ENCODE data around the gene SNW1. TPM values are rescaled to one million over a fixed set of nuclear protein-coding genes. Genes with fewer than 3 reads are reported as not detected.

SNW1 gene
- total and polyA plus RNA-seq, 2 of the 4 experiments (the other 2 are of a cell fraction), result 28.2 to 30.6 TPM

- peak within 1 kb of the TSS; percentile 46 for H3K27ac ChIP-seq (ENCODE audit: insufficient read depth, low read length)
- no peaks in the 10 kb centered on the region for H3K9me3 ChIP-seq (ENCODE audit: control insufficient read depth, insufficient read depth, low read length)
- H2BK15ac ChIP-seq (ENCODE audit: low read depth, low read length), result no peak within 1 kb of the TSS; the same call in 2 of the 3 replicates
- peak within 1 kb of the TSS; percentile 82; the same call in 1 of the 2 replicates for H3K23ac ChIP-seq (ENCODE audit: low read depth, low read length)
- H3K56ac ChIP-seq (ENCODE audit: extremely low read depth, insufficient read depth, low read length), result peak within 1 kb of the TSS; percentile 61
- peak within 1 kb of the TSS; percentile 61 for H3K4me3 ChIP-seq (ENCODE audit: insufficient read depth, low read depth, low read length)
- H3K4ac ChIP-seq (ENCODE audit: low read depth, low read length), result peak within 1 kb of the TSS; percentile 86
- 3% methylated on average over 36 of the region's 66 CpGs; no CpG with 5 or more reads in 1 of the 2 experiments for WGBS, 2 experiments (ENCODE audit: extremely low coverage in 2 of 2, insufficient read length in 1 of 2)
- CTCF ChIA-PET, result interaction anchor here (0.6 to 1.2 kb wide), 3 partner anchors 16 to 39 kb away, joined by 4 to 7 read pairs (median 5); partner anchors contain the start of gene SNW1
- no peaks in the 10 kb centered on the region for H3K36me3 ChIP-seq (ENCODE audit: control insufficient read depth, insufficient read depth, low read length)
- peak within 1 kb of the TSS; percentile 68 for H2BK120ac ChIP-seq (ENCODE audit: low read depth, low read length)
- H4K5ac ChIP-seq (ENCODE audit: low read depth, low read length), result peak within 1 kb of the TSS; percentile 93
- H2BK5ac ChIP-seq (ENCODE audit: low read depth, low read length, poor library complexity, severe bottlenecking), result peak within 1 kb of the TSS; percentile 58
- H3K18ac ChIP-seq (ENCODE audit: low read depth, low read length), result no peak within 1 kb of the TSS
- H3K4me1 ChIP-seq (ENCODE audit: control insufficient read depth, insufficient read depth, low read length), result peaks cover 3% of the 10 kb centered on the region
- in situ Hi-C loops (cut with MboI; ENCODE audit: low sequenced_read_pairs), result no loop called here
- H3K79me1 ChIP-seq (ENCODE audit: low read depth in 1 of 2, low read length in 2 of 2), result peaks cover 0 to 4% of the 10 kb centered on the region in 2 experiments; a peak in 3 of 4 replicates
- no TSS peak for BruUV-seq (replicated peaks)
- ATAC-seq (ENCODE audit: low read depth), result peak; percentile 88
- peak within 1 kb of the TSS; percentile 98 for H4K8ac ChIP-seq (ENCODE audit: low read depth in 2 of 2, low read length in 2 of 2)
- dilution Hi-C loops (cut with HindIII; ENCODE audit: low sequenced_read_pairs, unreplicated experiment), result no loop called here
- H2BK20ac ChIP-seq (ENCODE audit: low read depth, low read length), result no peak within 1 kb of the TSS
- H2AK9ac ChIP-seq (replicated peaks; ENCODE audit: low read depth, low read length, poor library complexity), result peak within 1 kb of the TSS; percentile 93
- H2AFZ ChIP-seq (replicated peaks; ENCODE audit: low read length, poor library complexity), result peak within 1 kb of the TSS; percentile 99
- no peaks in the 10 kb centered on the region for H4K20me1 ChIP-seq (ENCODE audit: insufficient read depth, low read length)
- peak within 1 kb of the TSS; percentile 89 for H3K9ac ChIP-seq (ENCODE audit: low read depth, low read length)
- H4K91ac ChIP-seq (ENCODE audit: insufficient read depth, low read depth, low read length), result peak within 1 kb of the TSS; percentile 74
- POLR2A ChIA-PET (ENCODE audit: unreplicated experiment), result interaction anchor here (0.6 kb wide), 1 partner anchor 24 kb away, joined by 3 read pairs; no protein-coding TSS in a partner anchor
- H3K14ac ChIP-seq (replicated peaks; ENCODE audit: low read depth, low read length), result peak within 1 kb of the TSS; percentile 81
- H3K9me1 ChIP-seq (ENCODE audit: insufficient read depth, low read length), result no peaks in the 10 kb centered on the region
- DNase-seq, result peak; percentile 68
- H3K4me2 ChIP-seq (ENCODE audit: low read depth, low read length), result peak within 1 kb of the TSS; percentile 94
- H3K27me3 ChIP-seq (ENCODE audit: control insufficient read depth, insufficient read depth, low read length), result no peaks in the 10 kb centered on the region
- intact Hi-C loops (cut with micrococcal nuclease), result loop anchor here (1.0 to 5.0 kb wide), 2 partner anchors 39 to 343 kb away; partner anchors contain the start of genes AHSA1, SNW1 and VIPAS39
- no peak within 1 kb of the TSS; the same call in 1 of the 2 replicates for H2AK5ac ChIP-seq (ENCODE audit: low read depth, low read length)
- TF ChIP-seq SMC3 (IDR thresholded peaks at IDR 0.05; ENCODE audit: low read depth, low read length), result peak; percentile 40
- no peak for TF ChIP-seq CEBPB (IDR thresholded peaks at IDR 0.05; ENCODE audit: low read depth, low read length)
- TF ChIP-seq FOS (IDR thresholded peaks at IDR 0.05; ENCODE audit: low read depth, low read length), result no peak
- TF ChIP-seq MXI1 (IDR thresholded peaks at IDR 0.05; ENCODE audit: borderline replicate concordance, low read depth, low read length), result peak; percentile 74
- peak; percentile 42 for TF ChIP-seq CTCF (conservative IDR thresholded peaks at IDR 0.05; ENCODE audit: low read depth, low read length)
- no peak for TF ChIP-seq NFE2L2 (IDR thresholded peaks at IDR 0.05; ENCODE audit: low read depth, low read length)
- peak; percentile 60; the same call in 1 of the 2 replicates for TF ChIP-seq USF2 (IDR thresholded peaks at IDR 0.05; ENCODE audit: low read depth, low read length)
- TF ChIP-seq MAZ (IDR thresholded peaks at IDR 0.05; ENCODE audit: borderline replicate concordance, low read depth, low read length), result no peak
- TF ChIP-seq MAFK (IDR thresholded peaks at IDR 0.05; ENCODE audit: low read depth, low read length), result no peak
- no peak for TF ChIP-seq CHD1 (IDR thresholded peaks at IDR 0.05; ENCODE audit: low read depth, low read length)
- no peak for TF ChIP-seq RCOR1 (IDR thresholded peaks at IDR 0.05; ENCODE audit: insufficient replicate concordance, low read length)
- no peak; the same call in 1 of the 2 replicates for TF ChIP-seq BHLHE40 (IDR thresholded peaks at IDR 0.05; ENCODE audit: low read depth, low read length)
Measured at GRCh38 chr14:77799863-77800730, 39.1 kb upstream of the SNW1 start, which contains the start of gene ADCK1. Gene ADCK1, plus strand, starts transcription at chr14:77800109. Its CDS starts 18,870 bp downstream, at chr14:77818979.
